Kidney (tissue), 14 donors: ENCODE measurements around the gene PTF1A. TPM values are rescaled to one million over a fixed set of nuclear protein-coding genes. Genes with fewer than 3 reads are reported as not detected.

Source experiments
- DNase-seq, 5 donors: peaks; one replicate each; pipeline ENCODE4 v3.0.0-alpha.2; 2013 to 2020
- FAIRE-seq: peaks from 2 replicates; lab custom pipeline; 2012; peaks lifted over from hg19 to GRCh38; lab: Jason Lieb, UNC
- H3K27ac ChIP-seq, 2 donors: one replicate each; pipeline ENCODE4 v1.7.0; 2013; ENCODE audit warnings: low read depth in 2 of 2, low read length in 2 of 2, inconsistent platforms in 1 of 2
- H3K27me3 ChIP-seq: one replicate; pipeline ENCODE4 v1.7.1; 2013; ENCODE audit warnings: low read length, inconsistent platforms; ENCODE audit not compliant: control insufficient read depth, insufficient read depth
- H3K36me3 ChIP-seq, 3 donors: one replicate each; pipeline versions ENCODE4 v1.7.0 to v1.7.1; 2013; ENCODE audit warnings: low read length in 3 of 3, control low read depth in 1 of 3, inconsistent platforms in 1 of 3; ENCODE audit not compliant: insufficient read depth in 3 of 3, control insufficient read depth in 2 of 3
- H3K4me1 ChIP-seq, 3 donors: one replicate each; pipeline versions ENCODE4 v1.7.0 to v1.7.1; 2013; ENCODE audit warnings: low read length in 3 of 3, inconsistent platforms in 1 of 3, low read depth in 1 of 3; ENCODE audit not compliant: control insufficient read depth in 2 of 3, insufficient read depth in 2 of 3
- H3K4me3 ChIP-seq, 3 donors: one replicate each; pipeline versions ENCODE4 v1.7.0 to v1.8.1; 2013; ENCODE audit warnings: low read length in 3 of 3, control low read depth in 1 of 3, inconsistent platforms in 1 of 3
- H3K9ac ChIP-seq, 3 donors: one replicate each; pipeline versions ENCODE4 v1.7.0 to v1.7.1; 2013; ENCODE audit warnings: low read length in 3 of 3, control low read depth in 1 of 3, inconsistent platforms in 1 of 3
- H3K9me3 ChIP-seq, 3 donors: one replicate each; pipeline versions ENCODE4 v1.7.0 to v1.7.1; 2013; ENCODE audit warnings: low read length in 3 of 3, control low read depth in 1 of 3, inconsistent platforms in 1 of 3; ENCODE audit not compliant: control insufficient read depth in 2 of 3, insufficient read depth in 1 of 3
- intact Hi-C: fragments of 100-400 bp; cut with DNase I; formaldehyde crosslinking; loops from one replicate; pipeline ENCODE4 v1.11.1; 2022
- polyA plus RNA-seq: library from polyadenylated mRNA; stranded (reverse); fragments of 350-450 nt; fragmentation: Illumina TruSeq; extraction: RNeasy Lipid Tissue Mini Kit (QIAGEN cat#74804); gene quantifications from one replicate; pipeline ENCODE4 v1.2.3, GENCODE V29; 2014; ENCODE audit warnings: low read depth, low replicate concordance; ENCODE audit not compliant: insufficient read depth
- total RNA-seq: library from RNA; stranded (reverse); fragmentation: NEBNext Ultra II Directional; extraction: Animal tissue kit (Norgen Biotek cat#: 25700); gene quantifications from one replicate; pipeline ENCODE4 v1.2.1, GENCODE V29; 2021
- TF ChIP-seq, protein P1 (sequence below): IDR thresholded peaks from 3 replicates; pipeline ENCODE4 v1.5.1; 2012; ENCODE audit warnings: mild to moderate bottlenecking, moderate library complexity, borderline replicate concordance; ENCODE audit not compliant: insufficient read depth; ENCODE audit errors: extremely low read depth
- donor health status: control.
- donor health status: control.
- donor health status: control.
- donor health status: control.
- donor health status: control.
- donor health status: DM: yes; HTN: yes; CAD: no.
- donor health status: Normal renal cell carcinoma (clear cell type).

The PTF1A gene
- total and polyA plus RNA-seq, 2 donors from 2014 or later: not detected

DNA sequence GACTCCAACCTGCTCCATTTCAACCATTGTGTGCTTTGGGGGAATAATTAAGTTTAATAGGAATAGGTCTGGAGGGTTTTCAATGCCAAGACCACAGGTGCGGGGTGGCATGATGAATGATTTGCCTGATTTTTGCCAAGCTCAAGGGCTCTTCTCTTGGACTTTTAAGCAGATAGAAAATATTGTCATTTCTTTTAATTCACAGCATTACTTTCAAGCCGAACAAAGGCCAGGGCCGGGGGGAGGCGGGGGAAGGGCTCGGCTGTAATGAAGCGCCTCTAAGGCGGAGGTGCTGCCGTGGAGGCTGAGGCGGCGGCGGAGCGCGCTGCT is 6.5 kb downstream of the PTF1A start:
- Histone ChIP-seq H3K9ac (no peak overlapping the region), H3K9me3 (no peaks in the 10 kb centered on the region), H3K4me3 (no peak overlapping the region), H3K36me3 (no peaks in the 10 kb centered on the region), H3K27me3 (peaks cover 72% of the 10 kb centered on the region), H3K4me1 (no peaks in the 10 kb centered on the region), H3K27ac (no peak overlapping the region)
- intact Hi-C loops: no loop called here
- TF ChIP-seq, protein P1, sequence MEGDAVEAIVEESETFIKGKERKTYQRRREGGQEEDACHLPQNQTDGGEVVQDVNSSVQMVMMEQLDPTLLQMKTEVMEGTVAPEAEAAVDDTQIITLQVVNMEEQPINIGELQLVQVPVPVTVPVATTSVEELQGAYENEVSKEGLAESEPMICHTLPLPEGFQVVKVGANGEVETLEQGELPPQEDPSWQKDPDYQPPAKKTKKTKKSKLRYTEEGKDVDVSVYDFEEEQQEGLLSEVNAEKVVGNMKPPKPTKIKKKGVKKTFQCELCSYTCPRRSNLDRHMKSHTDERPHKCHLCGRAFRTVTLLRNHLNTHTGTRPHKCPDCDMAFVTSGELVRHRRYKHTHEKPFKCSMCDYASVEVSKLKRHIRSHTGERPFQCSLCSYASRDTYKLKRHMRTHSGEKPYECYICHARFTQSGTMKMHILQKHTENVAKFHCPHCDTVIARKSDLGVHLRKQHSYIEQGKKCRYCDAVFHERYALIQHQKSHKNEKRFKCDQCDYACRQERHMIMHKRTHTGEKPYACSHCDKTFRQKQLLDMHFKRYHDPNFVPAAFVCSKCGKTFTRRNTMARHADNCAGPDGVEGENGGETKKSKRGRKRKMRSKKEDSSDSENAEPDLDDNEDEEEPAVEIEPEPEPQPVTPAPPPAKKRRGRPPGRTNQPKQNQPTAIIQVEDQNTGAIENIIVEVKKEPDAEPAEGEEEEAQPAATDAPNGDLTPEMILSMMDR: no peak
- FAIRE-seq: no peak
- no peak for DNase-seq

DNA sequence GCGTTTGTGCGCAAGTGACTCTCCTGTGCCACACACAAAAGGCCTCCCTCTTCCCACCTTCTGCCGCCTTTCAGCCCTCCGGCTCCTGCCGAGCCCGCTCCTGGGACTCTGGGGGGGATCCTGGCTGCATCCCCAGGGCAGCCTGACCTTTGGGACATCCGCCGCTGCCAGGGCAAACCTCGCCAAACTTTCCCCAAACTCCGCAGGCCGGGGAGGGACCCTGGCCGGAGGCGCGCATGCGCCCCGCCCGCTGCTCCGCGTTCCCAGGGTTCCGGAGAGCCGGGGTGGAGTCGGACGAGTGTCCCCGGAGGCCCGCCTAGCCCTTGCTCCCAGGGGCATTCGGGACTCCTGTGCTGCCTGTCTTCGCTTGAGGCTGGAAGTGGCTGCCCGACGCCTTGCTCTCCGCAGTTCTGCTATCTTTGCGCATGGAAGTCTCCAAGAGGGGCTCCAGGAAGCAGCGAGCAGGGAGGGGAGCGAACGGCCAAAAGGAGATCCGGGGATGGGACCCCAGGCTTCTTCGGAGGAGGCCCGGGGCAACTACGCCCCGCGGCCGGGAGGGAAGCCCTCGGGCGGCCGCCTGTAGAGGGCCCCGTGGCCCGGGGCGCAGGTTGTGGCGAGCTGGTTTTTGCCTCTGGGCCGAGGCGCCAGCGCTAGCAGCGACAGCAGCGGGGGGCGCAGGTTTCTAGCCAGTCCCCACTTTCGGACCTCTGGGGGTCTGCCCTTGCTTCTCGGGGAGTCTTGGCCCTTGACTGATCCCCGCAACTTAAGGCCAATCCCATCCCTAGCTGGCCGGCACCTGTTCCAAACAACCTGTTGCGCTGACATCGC is 7.0 kb downstream of the PTF1A start:
- no peak for DNase-seq
- no peaks in the 10 kb centered on the region for H3K4me1 ChIP-seq
- no peaks in the 10 kb centered on the region for H3K36me3 ChIP-seq
- intact Hi-C loops: no loop called here
- H3K27ac ChIP-seq: no peak overlapping the region
- H3K9ac ChIP-seq: no peak overlapping the region
- peaks cover 72% of the 10 kb centered on the region for H3K27me3 ChIP-seq
- FAIRE-seq: no peak
- TF ChIP-seq, protein P1: no peak
- H3K4me3 ChIP-seq: no peak overlapping the region
- H3K9me3 ChIP-seq: no peaks in the 10 kb centered on the region

DNA sequence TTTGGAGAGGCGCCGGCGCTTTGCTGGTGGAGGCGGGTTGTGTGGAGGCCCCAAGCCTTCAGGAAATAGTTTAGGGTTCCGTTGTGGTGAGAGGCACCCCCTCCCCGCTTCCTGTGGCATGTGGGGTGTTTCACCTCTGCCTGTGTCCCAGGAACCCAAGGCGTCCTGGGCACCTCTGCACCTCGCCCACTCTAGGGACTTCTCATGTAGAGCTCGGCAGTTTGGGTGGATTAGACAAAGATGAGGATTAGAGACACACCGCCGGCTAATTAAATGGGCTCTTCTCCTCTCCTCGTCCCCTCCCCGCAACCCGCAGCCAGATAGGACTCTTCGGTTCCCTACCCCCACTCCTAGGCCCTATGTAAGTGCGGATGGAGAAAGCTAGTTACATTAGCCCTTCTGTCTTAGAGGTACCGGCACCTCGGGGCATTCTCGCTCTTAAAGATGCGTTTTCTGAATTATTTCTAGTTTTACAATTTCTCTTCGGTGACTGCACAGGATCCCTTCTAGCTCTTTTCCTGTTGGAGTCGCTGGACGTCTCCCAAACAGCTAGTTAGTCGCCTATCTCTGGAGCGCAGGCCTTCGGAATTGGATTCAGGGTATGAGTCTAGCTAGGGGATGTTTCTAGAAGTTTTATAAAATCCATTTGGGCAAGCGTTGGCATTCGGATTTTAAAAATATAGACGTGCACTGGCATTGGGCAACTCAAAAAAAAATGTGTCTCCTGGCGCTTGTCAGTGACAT is 7.8 kb downstream of the PTF1A start:
- Histone ChIP-seq H3K4me3 (no peak overlapping the region), H3K4me1 (no peaks in the 10 kb centered on the region), H3K9me3 (no peaks in the 10 kb centered on the region), H3K9ac (no peak overlapping the region), H3K27ac (no peak overlapping the region), H3K36me3 (no peaks in the 10 kb centered on the region), H3K27me3 (peaks cover 71% of the 10 kb centered on the region)
- FAIRE-seq: no peak
- intact Hi-C loops: no loop called here
- TF ChIP-seq, protein P1: no peak
- DNase-seq: no peak
